Kidney epithelial cell (primary cell): ENCODE data around the gene GNG7. TPM values are rescaled to one million over a fixed set of nuclear protein-coding genes. Genes with fewer than 3 reads are reported as not detected.

Experiments
- DNase-seq: peaks from one replicate; pipeline ENCODE4 v3.0.0-alpha.2; 2010; ENCODE audit warnings: low read depth
- H3K27me3 ChIP-seq: 2 replicates; pipeline ENCODE4 v1.6.0; 2011; ENCODE audit warnings: low read length; ENCODE audit not compliant: control insufficient read depth, insufficient read depth
- H3K36me3 ChIP-seq: 2 replicates; pipeline ENCODE4 v1.5.1; 2011; ENCODE audit warnings: low read length; ENCODE audit not compliant: control insufficient read depth, insufficient read depth
- H3K4me3 ChIP-seq: 2 replicates; pipeline ENCODE4 v1.5.1; 2011; ENCODE audit warnings: low read depth, mild to moderate bottlenecking, control low read depth, low read length
- CTCF ChIP-seq: IDR thresholded peaks from 2 replicates; pipeline ENCODE4 v1.5.1; 2011; ENCODE audit warnings: mild to moderate bottlenecking, moderate library complexity, low read length, control low read depth, inconsistent platforms; ENCODE audit not compliant: insufficient read depth, poor library complexity, severe bottlenecking
- total RNA-seq: library from RNA; depleted of rRNA; stranded (reverse); fragments of >200 nt; gene quantifications from 2 replicates; pipeline ENCODE4 v1.2.3, GENCODE V29; 2015

GNG7 gene
- total RNA-seq, 1 donor from 2014 or later = 0.33 TPM

DNA sequence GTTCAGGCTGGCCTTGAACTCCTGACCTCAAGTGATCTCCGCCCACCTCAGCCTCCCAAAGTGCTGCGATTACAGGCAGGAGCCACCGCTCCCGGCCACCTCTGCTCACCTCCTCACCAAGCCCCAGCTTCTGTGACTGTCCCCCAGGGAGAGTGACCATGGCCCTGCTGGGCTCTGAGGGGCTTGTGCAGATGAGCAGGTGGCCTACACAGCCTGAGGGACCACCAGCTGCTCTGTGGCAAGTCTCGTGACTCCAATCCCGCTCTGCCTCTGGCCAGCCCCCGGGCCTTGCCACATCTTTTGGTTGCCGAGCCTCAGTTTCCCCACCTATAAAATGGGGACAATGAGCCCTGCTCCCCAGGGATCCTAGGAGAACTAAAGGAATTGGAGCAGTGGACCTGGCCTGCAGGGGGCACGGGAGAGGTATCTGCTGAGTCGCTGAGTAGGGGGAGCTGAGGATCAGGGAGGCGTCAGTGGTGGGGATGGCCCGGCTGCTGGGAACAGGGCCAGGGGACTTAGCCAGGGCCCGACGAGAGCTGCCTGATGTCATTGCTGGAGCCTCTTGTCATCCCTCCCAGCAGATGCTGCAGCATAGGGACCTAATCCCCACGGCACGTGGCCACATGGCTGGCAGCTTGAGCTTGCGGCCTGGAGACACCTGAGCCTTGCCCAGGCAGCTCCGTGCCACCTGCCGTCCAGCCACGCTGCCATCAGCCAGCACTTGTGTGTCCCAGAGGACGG is 151.9 kb downstream of the GNG7 start:
- Histone ChIP-seq H3K36me3 (no peaks in the 10 kb centered on the region), H3K27me3 (no peaks in the 10 kb centered on the region), H3K4me3 (no peak overlapping the region)
- TF ChIP-seq CTCF = no peak
- no peak for DNase-seq

DNA sequence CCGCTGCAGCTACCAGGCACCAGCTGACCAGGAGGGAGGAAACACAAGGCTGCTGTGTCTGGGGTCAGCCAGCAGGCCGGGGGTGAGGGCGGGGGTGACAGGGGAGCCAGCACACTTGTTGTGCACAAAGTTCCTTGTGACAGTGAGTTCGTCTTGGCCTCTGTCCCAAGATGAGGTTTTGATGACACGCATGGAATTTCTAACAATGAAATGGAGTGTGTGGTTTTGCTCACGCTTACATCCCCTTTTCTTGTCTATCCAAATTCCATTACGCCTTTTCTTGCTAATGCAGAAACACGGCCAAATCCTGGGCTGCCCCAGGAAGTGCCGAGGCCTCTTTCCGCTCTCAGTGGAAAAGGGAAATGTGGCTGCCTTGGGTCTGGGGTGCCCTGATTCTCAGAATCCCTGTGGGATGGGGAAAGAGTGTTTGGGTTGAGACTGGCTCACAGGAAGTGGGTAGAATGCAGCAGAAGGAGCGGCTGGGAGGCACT is 152.7 kb downstream of the GNG7 start:
- DNase-seq = no peak
- TF ChIP-seq CTCF = no peak
- H3K36me3 ChIP-seq = no peaks in the 10 kb centered on the region
- no peaks in the 10 kb centered on the region for H3K27me3 ChIP-seq
- H3K4me3 ChIP-seq = no peak overlapping the region

GRCh38 chr19:2548966-2549365 is 153.5 kb downstream of the GNG7 start:
- H3K4me3 ChIP-seq = no peak overlapping the region
- H3K27me3 ChIP-seq = no peaks in the 10 kb centered on the region
- no peak for DNase-seq
- TF ChIP-seq CTCF = no peak
- H3K36me3 ChIP-seq = no peaks in the 10 kb centered on the region

- no peak for TF ChIP-seq CTCF
- no peaks in the 10 kb centered on the region for H3K27me3 ChIP-seq
- no peaks in the 10 kb centered on the region for H3K36me3 ChIP-seq
- DNase-seq = no peak
- no peak overlapping the region for H3K4me3 ChIP-seq
These were observed 154.8 kb downstream of the GNG7 start for GRCh38 chr19:2547721-2548120.

- no peaks in the 10 kb centered on the region for H3K36me3 ChIP-seq
- TF ChIP-seq CTCF = no peak
- H3K27me3 ChIP-seq = no peaks in the 10 kb centered on the region
- H3K4me3 ChIP-seq = no peak overlapping the region
- no peak for DNase-seq
These were observed 155.3 kb downstream of the GNG7 start for GRCh38 chr19:2547033-2547680.
